Jurkat, Clone E6-1 (cell line): ENCODE data around the gene C4orf50.
"Not testable (repeated sequence)": the region's sequence is repeated elsewhere in the genome, so short reads cannot be mapped to it uniquely, and the experiment has no call there.

Experiments
- DNase-seq: peaks from one replicate; pipeline ENCODE4 v3.0.0-alpha.2; 2011; ENCODE audit warnings: low read depth, low spot score
- H3K4me3 ChIP-seq: 2 replicates; pipeline ENCODE4 v1.5.1; 2011; ENCODE audit warnings: mild to moderate bottlenecking, low read length, control low read depth, moderate library complexity

Gene C4orf50

DNA sequence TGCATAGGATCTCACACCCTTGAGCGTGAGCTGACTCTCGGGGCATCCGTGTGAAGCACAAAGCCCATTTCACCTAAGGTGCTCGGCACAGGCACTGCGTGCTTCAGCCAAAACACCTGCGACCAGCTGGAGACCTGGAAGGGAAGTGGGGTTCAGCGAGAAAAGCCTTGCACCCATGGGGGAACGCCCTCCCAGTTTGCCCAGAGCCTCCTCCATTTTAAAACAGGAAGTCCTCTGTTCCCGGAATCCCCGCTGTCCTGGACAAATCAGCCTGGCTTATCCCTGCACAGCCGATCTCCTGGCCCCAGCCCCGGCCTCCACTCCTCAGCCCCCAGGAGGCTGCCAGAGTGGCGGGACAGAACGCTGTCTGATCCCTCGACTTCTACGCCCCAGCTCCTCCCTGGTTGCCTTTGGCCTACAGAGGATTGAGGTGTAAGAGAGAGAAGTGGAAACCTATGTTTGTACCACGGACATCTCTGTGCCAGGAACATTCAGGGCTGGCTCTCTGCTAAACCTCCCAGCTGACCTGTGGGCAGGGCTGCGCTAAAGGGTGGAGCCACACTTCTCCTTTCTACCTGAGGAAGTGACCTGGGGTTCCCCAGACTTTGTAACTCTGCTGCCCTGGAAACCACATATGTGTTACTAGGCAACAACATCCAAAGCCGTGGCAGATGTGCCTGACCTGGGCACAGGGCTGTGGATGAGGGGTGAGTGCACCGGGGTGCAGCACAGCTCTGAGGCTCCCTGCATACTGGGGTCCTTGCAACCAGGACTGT, 3.8 kb upstream of the C4orf50 start:
- DNase-seq: no peak
- no peak overlapping the region for H3K4me3 ChIP-seq

DNA sequence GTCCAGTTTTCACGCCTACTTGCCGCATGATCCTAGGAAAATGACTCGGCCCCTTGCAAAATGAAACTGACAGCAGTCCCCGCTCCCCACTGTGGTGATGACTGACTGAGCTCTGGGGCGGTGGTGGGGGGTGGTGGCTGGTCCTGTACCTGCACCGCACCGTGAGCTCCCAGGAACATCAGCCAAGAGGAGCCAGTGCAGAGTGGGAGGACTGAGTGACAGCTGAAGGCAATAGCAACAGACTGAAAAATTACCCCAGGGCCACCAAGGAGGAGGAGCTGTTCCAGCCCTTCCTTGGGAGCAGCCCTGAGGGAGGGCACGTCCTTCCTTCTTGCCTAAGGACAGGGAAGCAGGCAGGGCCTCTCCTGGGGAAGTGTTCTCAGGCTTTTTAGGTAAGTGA, 2.4 kb upstream of the C4orf50 start:
- no peak overlapping the region for H3K4me3 ChIP-seq
- DNase-seq: no peak

DNA sequence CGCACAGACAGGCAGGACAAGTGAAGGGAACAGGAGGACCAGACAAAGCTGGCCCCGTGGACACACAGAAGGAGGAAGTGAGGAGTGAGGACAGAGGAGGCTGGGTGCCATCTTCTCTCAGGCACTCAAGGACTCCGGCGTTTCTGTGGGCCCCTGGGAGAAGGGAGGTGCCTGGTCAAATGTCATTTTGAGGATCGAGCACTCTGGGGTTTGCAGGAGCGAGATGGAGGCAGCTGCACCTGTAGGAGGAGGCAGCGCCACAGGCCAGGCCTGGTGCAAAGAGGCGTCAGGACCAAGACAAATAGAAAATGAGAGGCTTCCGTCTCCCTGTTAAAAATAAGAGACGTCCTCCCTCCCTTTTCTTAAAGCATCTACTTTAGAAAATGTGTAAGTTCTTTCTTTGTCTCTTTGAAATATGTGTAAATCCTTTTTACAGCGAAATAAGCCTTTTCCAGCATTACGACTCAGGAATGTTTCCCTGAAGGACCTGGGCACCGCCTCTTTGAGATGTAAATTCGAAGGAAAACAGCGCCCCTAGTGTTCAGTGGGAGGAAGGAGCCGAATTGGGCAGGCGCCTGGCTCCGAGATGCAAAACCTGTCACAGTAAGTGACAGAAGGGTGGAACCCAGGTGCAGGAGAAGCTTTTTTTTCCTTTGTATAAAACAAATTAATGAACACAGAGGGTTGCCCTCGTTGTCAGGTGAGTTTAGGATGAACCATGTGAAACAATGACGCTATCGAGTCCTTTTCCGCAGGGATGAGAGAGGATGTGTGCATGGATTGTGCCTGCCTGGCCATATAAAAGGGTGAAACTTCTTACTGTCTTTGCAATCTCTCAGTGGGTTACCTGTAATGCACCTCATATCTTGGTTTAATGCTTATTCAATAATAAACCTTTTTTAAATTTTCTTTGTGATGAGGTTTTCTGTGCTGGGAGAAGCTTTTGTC, 1.4 kb upstream of the C4orf50 start:
- DNase-seq: peak; percentile 39
- H3K4me3 ChIP-seq: no peak overlapping the region

DNA sequence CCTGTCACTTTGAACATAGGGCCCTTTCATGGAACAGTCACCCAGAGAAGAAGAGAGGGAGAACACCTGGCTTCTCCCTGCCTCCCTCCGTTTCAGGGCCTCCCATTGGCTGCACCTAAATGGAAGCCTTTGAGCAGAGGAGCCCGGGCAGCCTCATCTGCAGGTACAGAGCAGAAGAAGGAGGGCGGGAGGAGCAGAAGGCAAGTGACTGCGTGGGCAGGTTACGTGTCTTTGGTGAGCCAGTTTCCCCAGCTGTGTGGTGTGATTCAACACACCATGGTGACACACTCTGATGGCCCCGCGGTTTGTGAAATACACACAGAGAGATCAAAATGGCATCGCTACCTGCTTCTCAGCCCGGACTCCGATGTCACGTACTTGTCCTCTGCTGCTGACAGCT, 431 bp downstream of the C4orf50 start:
- H3K4me3 ChIP-seq: no peak overlapping the region
- no peak for DNase-seq

DNA sequence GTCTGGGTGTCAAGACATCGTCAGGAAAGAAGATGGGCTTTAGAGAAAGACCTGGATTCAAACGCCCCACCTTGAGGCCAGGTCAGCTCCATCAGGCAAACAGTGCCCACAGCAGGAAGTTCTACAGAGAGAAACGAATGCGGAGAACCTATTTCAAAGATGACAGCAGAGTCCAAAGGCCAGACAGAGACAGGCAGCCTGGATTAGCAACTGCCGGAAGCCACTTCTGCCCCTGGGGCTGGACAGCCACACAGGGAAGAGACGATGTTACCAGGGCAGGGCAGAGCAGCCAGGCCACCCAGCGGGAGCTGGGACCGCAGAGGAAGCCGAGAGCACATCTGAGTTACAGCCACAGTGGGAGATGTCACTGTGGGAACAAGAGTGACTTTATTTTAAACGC, 1.2 kb downstream of the C4orf50 start:
- H3K4me3 ChIP-seq: no peak overlapping the region
- DNase-seq: no peak

DNA sequence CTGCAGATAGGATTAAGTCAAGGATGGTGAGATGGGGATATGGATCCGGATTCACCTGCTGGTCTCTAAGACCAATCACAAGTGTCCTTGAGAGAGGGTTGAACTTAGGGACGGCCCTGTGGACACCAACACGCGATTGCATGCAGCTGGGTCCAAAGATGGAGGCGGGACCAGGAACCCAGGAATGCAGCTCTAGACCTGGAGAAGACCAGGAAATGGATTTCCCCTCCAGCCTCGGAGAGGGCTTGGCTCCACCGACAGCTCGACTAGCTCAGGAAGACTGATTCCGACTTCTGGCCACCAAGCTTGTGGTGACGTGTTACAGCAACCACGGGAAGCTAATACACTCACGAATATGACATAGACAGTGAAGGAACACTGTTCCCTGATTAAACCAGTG, 4.7 kb downstream of the C4orf50 start:
- DNase-seq: no peak
- H3K4me3 ChIP-seq: no peak overlapping the region

DNA sequence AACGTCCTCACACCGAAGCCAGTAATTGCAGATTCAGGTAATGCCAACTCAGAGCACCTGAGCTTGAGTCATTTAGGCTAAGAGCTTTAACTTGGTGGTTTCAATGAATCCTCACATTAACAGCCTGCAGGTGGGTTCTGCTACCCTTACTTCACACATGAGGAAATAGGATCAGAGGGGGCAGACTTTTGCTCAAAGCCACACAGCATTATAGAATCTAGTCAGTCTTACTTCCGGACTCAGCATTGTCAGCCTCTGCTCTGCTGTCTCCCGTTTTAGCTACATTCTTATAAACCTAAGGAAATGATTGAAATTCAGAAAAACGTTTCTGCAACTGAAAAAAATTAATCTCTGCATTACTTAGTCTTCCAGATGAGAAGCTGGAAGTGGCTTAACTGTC, 6.0 kb downstream of the C4orf50 start:
- DNase-seq: peak; percentile 28
- no peak overlapping the region for H3K4me3 ChIP-seq

DNA sequence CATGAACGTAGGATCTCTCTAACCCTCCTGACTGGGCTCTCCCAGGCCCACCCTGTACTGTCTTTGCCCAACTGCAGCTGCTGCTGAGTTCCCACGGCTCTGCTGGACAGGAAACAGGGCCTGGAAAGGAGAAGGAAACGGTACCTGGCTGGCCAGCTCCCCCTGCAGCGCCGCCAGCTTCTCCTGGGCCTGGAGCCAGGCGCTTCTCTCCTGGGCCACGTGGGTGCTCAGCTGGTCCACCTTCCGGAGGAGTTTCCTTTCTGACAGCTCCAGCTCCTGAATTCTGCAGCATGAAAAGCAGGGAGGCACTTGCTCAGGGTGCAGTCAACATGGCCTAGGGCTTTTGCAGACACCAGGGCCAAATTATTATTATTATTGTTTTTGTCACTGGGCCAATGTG, 6.5 kb downstream of the C4orf50 start:
- H3K4me3 ChIP-seq: no peak overlapping the region
- no peak for DNase-seq

DNA sequence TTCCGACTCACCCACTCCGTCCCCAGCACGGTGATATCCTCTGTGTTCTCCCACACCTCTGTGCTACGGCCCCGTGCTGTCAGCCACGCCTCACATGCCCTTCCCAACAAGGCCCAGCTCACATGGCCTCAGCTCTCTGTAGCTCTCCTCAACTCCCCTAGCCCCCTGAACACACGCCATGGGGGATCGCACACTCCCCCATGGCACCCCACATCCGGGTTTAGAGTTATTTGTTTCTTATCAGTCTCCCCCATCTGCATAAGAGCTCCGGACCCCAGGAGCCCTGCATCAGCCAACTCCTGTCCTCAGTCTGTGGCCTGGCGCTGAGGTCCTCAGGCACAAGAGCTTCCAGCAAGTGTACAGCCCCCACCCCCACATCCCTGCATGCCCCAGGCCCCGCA, 7.0 kb downstream of the C4orf50 start:
- no peak overlapping the region for H3K4me3 ChIP-seq
- no peak for DNase-seq

DNA sequence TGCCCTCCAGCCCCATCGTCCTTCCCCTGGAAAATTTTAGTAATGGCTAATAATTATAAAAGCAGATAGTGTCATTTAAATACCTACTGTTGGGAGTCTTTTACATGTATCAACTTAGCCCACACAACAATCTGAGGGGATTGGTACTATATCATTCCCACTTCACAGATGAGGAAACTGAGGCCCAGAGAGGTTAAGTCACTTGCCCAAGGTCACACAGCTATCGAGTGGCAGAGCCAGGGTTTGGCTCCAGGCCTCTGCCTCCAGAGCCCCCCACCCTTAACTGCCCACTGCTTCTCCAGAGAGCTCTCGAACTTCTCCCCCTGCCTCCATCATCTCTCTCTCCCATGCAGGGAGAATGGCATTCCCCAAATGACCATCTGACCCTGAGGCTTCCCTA, 7.4 kb downstream of the C4orf50 start:
- no peak overlapping the region for H3K4me3 ChIP-seq
- DNase-seq: no peak

DNA sequence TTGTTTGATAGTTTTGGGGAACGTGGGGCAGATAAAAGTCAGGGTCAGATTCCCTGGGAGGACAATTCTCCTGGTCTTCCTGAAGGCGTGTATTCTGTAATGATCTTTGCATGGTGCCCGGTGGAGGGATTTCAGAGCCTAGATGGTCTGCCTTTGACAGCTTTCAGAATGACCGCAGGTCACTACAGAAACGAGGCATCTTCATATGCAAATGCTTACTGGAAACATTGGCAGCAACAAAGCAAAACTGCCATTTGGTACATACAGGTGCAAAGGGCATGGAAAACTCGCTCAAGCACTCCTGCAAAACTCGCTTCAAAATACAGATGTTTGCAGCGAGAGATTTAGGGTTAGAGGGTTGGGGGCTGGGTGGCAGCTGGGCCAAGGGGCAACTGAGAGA, 8.8 kb downstream of the C4orf50 start:
- no peak for DNase-seq
- no peak overlapping the region for H3K4me3 ChIP-seq

DNA sequence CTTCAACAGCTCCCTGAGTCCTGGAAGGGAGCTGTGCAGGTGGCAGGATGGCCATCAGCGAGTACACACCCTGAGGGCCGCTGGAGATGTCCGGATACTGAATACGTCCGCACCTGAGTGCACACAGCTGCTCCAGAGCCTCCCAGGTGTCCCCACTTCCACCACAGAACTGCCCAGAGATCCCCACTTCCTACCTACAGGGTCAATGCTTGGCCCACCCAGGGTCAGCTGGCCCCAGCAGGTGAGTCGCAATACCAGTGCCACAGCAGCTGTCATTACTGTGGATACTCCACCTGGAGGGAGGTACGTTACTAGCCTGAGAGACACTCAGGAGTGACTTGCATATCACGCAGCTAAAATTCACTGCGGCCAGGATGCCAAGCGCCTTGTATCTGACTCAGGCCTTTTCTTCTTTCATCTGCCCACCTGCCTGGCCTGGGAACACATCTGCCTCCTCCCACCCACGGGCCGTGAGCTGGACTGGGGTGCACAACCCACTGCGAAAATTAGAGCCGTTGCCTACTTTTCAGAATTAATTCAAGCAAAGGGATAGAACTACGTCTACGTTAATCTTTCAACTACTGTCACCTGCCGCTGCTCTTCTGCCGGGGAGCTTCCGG, 9.4 kb downstream of the C4orf50 start:
- no peak for DNase-seq
- H3K4me3 ChIP-seq: no peak overlapping the region

DNA sequence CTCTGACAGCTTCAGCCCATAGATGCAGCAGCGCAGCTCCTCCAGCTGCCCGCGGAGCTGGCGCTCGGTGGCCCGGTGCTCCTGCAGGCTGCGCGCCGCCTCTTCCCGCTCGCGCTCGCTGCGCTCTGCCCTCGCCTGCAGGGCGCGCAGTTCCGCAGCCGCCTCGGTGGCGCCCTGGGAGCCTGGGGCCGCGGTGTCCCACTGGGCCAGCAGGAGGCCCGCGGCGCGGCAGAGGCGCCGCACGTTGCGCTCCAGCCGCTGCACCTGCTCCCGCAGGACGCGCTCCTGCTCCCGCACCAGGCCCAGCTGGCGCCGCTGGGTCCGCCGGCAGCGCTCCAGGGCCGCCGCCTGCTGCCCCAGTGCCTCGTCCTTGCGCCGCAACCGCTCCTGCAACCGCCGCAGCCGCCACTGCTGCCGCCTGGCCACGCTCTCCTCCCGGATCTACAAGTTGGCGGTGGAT, 10.1 kb downstream of the C4orf50 start:
- no peak overlapping the region for H3K4me3 ChIP-seq
- DNase-seq: no peak

DNA sequence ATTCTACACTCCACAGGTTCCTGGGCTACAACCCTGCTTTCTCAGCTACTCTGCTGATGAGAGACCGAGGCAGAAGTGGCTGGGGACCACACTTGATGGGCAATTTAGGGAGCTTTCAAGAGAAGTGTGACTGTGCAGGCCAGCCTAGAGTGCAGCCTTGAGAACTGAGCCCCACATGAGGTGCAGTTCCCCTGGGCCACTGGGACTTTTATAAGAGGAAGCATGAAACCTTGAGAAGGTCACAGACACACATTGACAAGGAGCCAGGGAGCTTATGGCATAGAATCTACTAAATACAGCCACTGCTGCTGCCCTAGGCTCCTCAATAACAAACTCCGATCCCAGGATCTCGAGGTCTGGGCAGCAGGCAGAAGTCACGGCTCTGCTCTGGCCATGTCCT, 13.1 kb downstream of the C4orf50 start:
- no peak overlapping the region for H3K4me3 ChIP-seq
- DNase-seq: no peak

DNA sequence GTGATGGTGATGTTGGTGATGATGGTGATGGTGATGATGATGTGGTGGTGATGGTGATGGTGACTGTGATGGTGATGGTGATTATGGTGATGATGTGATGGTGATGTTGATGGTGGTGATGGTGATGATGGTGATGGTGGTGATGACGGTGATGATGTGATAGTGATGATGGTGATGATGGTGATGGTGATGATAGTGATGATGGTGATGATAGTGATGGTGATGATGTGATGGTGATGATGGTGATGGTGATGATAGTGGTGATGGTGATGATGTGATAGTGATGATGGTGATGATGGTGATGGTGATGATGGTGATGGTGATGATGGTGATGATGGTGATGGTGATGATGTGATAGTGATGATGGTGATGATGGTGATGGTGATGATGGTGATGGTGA, 14.7 kb downstream of the C4orf50 start:
- H3K4me3 ChIP-seq, DNase-seq: not testable (repeated sequence)

DNA sequence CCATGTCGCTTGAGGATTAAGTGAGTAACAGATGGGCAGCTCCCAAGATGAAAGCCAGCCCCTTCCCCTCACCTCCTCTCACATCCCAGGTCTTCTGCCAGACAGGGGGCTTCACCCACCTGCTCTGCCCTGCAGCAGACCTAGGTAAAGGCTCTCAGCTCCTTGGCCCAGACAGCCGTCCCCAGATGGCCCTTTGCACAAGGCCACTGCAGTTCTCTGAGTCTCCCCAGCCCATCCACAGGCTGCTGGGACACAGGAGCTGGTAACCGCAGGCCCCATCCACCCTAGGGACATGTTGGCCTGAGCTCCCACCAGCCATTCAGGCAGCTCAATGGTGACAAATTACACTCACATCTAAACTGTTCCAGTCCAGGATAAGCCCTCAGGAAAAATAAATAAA, 15.3 kb downstream of the C4orf50 start:
- no peak overlapping the region for H3K4me3 ChIP-seq
- DNase-seq: no peak

DNA sequence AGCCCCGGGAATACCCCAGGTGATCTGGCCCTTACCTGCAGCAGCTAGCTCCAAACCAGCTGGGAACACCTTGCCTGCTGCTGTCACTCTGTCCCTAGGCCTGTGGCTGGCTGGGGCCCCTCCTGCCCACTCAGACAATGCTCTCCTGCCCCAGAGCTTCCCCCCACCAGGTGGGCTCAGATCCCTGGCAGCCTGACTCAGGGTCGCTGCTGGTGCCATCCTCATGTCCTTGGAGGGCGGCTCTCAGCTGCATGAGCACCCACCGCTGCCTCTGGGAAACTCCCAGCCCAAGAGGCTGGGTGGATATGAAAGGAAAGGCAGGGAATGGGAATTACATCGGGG, 15.8 kb downstream of the C4orf50 start:
- H3K4me3 ChIP-seq: no peak overlapping the region
- DNase-seq: no peak

DNA sequence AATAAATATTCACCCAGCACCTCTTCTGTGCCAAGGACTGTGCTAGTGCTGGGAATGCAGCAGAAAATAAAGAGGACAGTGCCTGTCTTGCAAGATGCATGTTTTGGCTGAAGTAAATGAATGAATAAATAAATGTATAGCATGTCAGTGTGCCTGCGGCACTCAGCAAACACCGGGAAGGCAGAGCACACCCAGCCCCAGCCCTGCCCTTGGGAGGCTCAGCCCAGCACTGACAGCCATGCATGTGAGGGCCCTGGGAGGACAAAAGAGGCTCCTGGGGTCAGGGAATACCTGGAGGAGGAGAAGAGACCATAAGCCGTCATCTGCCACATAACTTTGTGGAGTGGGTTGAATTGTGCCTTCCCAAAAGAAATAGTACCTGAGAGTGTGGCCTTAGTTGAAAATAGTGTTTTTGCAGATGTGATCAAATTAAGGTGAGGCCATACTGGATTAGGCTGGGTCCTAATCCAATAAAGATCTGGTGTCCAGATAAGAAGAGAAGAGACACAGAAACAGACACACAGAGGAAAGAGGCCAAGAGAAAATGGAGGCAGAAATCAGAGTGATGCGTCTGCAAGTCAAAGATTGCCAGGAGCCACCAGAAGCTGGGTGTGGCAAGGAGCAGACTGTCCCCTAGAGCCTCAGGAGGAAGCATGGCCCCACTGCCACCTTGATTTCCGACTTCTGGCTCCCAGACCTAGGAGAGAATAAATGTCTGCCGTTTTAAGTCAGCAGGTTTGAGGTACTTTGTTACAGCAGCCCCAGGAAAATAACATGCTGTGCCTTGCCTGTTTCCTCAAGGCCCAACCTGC, 16.3 kb downstream of the C4orf50 start:
- no peak for DNase-seq
- no peak overlapping the region for H3K4me3 ChIP-seq

DNA sequence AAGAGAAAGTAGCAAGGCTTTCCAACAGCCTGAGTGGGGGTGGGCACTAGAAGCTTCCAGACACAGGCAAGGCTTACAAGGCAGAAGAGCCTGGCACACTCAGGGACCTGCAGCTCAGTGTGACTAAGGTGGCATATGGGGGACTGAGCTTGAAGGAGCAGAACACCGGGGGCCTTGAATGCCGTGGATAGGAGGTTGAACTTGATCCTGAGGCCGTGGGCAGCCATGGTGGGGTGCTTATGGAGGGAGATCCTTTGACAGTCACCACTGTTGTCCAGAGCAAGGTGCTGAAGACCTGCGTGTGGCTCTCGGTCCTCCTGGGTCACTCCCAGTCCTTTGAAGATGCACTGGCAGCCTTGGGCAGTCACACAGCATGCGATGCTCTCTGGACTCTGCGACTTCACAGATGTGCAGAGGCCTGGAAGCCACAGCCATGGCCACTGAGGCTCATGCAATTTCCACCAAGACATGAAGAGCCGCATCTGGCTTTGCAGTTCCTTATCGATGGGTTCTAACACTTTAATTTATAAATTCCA, 18.3 kb downstream of the C4orf50 start:
- DNase-seq: no peak
- H3K4me3 ChIP-seq: no peak overlapping the region
